ENCODE results near the gene PIGN. TPM values are rescaled to one million over a fixed set of nuclear protein-coding genes. Genes with fewer than 3 reads are reported as not detected.

The PIGN gene
- total RNA-seq, 1 donor from 2014 or later = 55.7 TPM

DNA sequence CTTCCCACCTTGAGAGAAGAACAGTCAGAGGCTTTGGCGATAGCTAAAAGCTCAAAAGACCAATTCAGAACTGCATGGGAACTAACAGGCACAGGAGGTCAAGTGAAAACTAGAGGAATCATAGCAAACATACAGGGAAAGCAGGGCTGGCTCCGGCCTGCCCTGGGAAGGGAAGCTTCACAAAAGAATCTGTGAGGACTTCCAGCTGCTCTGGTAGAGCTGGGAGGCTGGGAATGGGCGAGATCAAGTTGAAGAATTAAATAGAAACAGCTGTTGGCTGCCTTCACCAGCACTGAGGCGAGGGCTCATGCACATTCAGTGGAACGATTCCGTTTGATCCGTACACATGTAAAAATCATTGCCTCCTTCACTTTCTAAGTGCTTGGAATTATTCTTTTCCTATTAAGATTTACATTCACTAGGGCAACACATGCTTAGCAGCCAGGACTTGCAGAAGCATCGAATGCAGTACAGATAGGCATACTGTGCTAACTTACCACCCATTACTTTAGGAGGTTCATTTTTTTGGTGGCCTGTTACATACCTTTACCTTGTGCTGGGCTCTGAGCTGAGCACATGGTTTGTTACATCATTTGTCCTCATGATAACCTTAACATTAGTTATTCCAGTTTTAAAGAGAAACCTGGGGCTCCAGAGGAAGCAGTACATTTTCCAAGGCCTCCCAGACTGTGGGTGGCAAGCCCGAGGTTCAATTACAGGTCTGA is 168.7 kb downstream of the PIGN start:
- DNase-seq (ENCODE audit: low spot score) = peak; percentile 68

DNA sequence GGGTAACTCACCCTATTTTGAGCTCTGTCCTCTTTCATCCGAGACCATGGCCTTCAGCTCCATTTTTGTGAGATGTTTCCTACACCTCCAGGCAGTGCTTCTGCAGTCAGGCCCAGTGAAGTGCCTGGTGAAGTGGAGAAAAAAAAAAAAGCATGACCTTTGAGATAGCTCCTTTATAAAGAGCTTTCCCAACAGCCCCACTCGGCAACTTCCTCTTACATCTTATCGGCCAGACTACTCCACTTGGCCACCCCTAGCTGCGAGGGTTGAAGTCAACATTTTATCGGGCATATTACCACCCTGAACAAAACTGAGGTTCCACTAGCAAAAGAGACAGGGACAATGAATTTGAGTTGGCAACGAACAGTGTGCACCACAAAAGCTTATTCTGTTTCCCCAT is 169.2 kb downstream of the PIGN start:
- DNase-seq (ENCODE audit: low spot score) = no peak

DNA sequence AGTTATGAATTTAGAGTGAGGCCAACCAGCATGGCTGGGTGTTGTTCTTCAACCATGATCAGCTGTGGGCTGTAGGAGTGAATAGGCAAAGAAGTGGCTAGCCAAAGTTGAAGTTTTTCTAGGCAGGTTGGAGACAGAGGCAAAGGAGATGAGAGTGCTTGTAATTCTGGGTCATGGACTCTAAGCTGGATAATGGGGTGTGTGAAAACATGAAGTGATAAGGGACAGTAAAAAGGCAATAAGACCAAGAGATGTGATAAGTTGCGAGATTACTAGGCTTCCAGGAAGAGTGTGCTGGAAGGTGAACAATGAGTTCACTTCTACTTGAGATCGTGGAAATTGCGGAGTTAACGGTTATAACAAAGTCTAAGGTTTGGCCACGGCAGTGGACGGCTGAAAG is 175.4 kb downstream of the PIGN start:
- no peak for DNase-seq (ENCODE audit: low spot score)

DNA sequence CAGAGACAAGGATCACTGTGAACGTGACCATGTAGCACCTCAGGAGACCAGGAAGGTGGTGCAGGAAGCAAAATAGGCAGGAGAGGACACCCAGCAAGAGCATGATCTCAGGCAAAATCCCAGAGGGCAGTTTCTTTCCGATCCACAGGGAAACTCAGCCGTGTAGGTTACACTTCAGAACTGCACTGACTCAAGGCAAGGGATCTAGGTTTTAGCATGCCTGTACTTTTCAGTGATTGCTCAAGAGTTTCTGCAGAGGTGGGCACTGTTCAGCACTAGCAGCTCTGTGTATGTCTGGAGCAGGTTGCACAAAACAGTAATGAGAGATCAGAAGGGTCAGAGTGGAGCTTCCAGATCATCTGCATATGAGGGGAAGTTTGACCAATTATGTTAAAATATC is 177.3 kb downstream of the PIGN start:
- no peak for DNase-seq (ENCODE audit: low spot score)

DNA sequence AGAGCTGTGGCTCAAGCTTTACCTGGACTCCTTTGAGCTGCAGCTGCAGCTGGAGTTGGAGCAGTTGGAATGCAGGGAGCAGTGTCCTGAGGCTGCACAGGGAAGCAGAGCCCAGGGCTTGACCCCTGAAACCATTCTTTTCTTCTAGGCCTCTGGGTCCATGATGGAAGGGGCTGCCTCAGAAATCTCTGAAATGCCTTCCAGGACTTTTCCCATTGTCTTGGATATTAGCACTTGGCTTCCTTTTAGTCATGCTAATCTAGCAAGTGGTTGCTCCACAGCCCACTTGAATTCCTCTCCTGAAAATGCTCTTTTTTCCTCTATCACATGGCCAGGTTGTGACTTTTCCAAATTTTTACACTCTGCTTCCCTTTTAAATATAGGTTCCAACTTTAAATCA is 185.5 kb downstream of the PIGN start:
- DNase-seq (ENCODE audit: low spot score) = no peak

DNA sequence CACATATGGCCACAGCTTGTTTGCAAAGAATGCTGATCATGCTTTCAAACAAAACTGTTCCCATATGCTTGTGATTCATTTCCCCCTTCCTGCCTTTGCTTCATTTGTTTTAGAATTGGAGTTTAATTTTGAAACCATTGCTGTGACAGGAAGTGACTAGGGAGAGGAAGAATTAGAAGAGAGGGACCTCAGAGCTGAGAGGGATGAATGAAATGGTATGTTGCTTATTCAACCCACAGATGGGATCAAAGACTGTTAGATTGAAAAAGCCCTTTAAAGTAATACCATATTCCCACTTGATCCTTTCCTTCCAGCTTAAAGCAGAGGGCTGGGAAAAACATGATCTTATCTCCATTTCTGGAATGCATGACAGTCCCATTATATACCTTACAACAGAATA is 187.9 kb downstream of the PIGN start:
- DNase-seq (ENCODE audit: low spot score) = no peak

DNA sequence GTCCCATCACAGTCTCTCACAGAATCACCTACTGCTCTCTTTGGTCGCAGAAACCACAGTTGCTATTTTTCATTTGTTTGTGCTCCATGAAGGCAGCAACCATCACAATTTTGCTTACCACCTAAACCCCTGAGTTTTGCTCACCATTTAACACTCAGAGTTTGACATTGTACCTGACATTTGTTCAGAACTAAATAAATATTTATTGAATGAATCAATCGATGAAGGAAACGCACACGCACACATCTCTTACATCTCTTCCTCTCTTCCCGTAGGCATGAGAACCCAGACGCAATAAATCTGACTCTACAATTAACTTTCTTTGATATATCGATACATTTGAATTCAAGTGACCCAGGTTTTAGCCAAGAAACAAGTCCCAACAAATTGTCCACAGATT is 188.5 kb downstream of the PIGN start:
- no peak for DNase-seq (ENCODE audit: low spot score)

DNA sequence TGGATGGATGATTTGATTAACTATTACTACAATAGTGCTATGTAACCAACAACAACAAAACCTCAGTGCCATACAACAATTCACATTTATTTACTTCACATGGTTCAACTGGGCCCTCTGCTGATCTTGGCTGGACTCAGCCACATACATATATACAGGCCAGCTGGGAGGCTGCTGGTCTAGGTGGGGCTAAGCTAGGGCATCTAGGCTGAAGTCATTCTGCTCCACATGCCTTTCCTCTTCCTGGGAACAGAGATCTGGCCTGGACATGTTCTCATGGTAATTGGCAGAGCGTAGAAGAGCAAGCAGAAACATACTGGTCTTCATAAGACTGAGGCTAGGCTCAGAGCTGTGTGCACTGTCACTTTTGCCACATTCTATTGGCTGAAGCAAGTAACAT is 191.2 kb downstream of the PIGN start:
- no peak for DNase-seq (ENCODE audit: low spot score)

DNA sequence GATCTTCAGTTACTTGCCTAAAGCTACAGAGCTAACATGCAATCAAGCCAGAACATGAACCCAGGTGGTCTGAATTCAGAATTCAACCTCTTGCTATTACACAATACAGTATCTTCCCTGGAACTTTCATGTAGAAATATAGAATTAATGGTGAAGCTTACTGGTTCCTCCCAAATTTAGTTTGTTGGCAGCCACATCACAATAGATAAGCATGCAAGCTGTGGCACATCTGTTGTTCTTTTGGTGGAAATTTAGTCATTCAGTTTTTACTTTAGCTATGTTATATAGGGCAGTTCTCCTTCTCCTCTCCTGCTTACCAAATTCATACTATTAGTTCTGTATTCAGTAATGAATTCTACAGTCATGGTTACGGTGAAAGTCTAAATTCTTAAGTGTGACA is 193.0 kb downstream of the PIGN start:
- no peak for DNase-seq (ENCODE audit: low spot score)

DNA sequence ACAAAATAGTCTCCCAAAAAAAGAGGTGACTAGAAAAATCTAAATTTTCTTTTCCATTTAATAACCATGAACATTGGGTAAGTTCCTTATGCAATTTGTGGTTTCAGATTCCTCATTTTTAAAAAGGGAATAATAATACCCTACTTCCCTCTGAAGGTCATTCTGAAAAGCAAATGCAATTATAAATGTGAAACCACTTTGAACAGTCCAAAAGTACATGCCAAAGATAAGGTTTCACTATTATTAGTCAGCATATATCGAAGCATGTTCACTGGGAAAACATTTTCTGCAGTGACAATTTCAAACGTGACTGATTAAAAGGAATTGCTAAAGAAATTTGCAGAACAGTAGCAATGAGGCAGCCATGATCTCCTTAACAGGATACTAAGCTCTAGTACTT is 193.9 kb downstream of the PIGN start:
- no peak for DNase-seq (ENCODE audit: low spot score)

DNA sequence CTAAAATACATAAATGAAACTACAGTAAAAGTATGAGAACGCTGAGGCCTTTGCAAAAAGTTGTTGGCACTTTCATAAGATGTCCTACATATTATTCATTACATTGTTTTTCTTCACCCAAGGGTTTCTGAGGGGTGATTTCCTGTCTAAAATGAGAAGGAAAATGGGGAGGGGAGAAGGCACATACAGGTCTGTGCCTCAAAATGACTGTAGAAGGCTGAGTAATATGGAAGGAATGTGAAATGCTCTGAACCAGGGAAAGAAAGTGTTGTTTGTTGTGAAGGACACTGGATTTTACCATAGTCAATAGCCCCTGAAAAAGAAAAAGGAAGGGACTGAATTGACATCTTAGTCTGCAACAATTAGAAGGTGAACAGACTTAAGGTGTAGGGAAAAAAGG is 194.6 kb downstream of the PIGN start:
- DNase-seq (ENCODE audit: low spot score) = no peak

DNA sequence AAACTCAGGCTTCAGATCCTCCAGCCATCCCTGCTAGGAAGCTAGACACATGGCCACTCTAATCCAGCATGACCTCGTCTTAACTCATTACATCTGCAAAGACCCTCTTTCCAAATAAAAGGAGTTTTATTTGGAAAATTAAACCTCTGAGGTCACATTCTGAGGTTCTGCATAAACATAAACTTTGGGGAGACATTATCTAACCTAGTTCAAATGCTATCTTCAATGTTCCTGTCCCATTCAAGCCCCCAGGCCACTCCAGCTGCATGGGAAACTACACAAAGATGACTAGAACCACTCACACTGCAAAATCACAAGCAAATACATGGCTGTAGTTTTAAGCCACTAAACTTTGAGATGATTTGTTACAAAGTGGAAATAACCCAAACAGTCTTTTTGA is 195.0 kb downstream of the PIGN start:
- DNase-seq (ENCODE audit: low spot score) = no peak

DNA sequence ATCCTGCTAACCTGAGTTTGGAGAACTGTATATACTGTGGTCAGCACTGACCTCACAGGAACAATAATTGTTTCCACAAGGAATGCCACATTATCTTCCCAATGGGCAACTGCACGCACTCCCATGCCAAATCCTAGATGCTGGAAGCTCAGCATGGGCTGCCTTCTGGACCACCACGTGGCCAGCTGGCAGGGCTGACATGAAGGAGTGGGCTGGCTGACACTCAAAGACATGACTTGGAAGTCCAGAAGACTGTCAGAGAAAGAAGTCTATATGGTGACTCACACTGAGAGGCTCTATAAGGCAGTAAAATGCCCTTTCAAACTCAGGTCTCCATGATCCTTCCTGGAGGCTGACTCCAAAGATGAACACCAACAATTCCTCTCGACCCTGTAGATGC is 195.7 kb downstream of the PIGN start:
- DNase-seq (ENCODE audit: low spot score) = no peak

Other genes with a start within 250 kb of the PIGN start
- gene RELCH, start 199 bp upstream of the PIGN start, total RNA-seq = 106 TPM
- 6.5 TPM for gene TNFRSF11A, start 138.3 kb upstream of the PIGN start, total RNA-seq